DMS153 (cell line): ENCODE data around the gene CA4.

Experiments
- DNase-seq: peaks from one replicate; lab custom pipeline; 2025; lab: John Stamatoyannopoulos, UW

CA4 gene

DNA sequence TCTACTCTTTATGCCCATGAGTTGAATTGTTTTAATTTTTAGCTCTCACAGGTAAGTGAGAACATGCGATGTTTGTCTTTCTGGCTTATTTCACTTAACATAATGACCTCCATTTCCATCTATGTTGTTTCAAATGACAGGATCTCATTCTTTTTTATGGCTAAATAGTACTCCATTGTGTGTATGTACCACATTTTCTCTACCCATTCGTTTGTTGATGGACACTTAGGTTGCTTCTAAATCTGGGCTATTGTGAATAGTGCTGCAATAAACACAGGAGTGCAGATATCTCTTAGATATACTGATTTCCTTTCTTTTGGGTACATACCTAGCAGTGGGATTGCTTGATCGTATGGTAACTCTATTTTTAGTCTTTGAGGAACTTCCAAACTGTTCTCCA is 19.3 kb upstream of the CA4 start:
- DNase-seq = no peak

DNA sequence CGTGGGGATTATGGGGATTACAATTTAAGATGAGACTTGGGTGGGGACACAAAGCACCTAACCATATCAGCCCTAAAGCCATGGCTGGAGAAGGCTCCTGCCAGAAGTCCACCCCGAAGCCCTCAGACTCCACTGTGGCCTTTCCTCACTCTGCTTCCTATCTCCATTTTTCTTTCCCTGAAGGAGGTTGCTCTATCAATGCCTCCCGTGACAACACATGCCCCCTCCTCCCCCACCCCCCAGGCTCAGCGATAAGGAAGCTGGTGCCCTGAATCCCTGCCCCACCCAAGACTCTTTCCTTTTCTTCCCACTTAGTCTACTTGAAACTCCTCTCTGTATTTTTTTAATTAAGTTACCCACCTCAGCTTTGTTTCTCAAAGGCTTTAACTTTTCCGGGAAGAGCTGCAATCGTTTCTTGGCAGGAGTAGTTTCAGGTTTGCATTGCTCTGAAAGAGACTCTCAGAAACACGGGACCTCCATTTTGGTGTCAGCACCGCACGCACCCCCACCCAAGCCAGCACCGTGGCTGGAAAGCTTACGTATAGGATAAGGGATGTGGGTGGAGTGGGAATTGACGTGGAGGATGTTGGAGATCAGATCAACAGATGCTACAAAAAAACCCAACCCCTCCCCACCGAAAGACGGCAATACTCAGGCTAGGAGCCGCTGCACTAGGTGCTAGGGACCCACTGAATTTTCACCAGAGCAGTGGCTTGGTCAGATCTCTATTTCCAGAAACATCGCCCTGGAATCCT is 15.2 kb upstream of the CA4 start:
- no peak for DNase-seq

DNA sequence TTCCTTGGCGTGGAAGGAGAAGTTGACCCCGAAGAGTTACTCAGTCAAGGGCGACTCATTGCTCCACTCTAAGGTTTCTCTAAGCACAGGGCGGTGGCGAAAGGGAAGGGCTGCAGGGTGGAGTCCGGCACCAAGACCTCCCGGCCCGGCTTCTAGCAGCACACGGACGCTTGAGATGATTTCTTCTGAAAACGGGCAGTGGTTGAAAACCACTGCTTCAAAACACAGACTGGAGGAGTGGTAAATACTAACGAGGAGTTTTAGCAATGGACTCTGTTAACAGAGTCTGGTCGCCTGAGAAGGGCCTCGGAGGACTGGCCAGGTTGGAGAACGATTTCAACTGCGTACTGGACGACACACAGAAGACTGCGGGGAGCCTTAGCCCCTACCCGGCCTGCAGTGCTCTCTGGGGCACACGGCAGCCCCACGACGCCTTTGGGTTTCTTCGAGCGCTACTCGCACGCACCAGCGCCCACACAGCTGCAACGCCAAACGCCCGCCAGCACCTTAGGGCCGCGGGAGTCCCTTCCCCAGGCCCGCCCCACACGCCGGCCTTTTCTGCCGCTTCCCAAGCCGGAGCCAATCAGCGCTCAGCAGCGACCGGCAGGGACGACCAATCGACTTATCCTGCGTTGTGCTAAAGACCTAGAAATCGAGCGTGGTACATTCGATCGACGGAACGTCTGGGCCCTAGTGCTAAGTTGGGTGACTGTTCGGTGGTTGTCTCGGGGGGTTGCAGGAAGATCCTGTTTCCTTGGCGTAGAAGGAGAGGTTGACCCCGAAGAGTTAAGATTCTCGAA is 14.4 kb upstream of the CA4 start:
- peak; percentile 82 for DNase-seq

DNA sequence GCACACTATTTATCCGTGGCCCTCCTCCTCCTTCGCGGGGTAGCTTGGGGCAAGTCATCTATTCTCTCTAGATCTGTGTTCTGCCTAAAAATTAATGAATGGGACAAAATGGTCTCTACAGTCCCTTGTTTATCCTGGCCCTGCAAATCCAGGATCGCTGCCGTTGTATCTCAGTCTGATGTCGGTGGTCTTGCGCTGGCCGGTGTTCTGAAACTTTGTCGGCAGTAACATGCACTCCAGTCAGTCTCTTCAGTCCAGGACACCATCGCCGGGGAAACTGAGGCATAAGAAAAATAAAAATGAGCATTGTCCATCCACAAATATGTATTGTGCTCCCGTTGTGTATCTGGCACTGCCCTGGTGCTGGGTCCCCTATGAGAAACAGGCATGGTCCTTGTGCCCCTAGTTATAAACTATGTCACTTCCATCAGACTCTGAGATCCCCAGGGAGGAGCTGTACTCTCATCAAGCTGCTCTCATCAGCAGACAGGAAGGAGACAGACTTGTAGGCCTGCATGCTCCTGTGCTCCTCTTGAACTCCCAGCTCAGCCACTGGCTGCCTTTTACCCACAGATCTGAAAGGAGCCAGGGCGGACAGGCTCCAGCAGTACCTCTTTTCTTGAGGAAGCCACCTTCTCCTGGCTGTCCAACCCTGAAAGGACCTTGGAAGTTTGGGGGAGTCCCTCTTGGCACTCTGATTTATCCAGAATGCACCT is 13.7 kb upstream of the CA4 start:
- no peak for DNase-seq

DNA sequence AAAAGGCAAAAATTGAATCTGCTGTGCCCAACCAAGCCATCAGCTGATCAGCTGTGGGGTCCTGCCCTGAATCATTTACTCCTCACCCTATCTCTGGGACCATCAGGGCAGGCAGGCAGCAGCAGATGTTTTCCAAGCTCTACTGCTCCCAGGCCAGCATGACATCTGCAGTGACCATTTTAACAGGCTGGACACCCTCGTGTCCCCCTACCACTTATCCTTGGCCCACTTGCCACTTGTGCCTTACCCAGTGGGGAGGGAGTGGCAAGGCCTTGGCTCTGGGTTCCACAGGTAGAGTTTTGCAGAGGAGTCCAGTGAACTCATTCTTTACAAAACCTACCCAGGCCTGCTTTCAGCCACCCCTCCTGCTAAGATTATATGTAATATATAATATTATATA is 12.0 kb upstream of the CA4 start:
- no peak for DNase-seq

DNA sequence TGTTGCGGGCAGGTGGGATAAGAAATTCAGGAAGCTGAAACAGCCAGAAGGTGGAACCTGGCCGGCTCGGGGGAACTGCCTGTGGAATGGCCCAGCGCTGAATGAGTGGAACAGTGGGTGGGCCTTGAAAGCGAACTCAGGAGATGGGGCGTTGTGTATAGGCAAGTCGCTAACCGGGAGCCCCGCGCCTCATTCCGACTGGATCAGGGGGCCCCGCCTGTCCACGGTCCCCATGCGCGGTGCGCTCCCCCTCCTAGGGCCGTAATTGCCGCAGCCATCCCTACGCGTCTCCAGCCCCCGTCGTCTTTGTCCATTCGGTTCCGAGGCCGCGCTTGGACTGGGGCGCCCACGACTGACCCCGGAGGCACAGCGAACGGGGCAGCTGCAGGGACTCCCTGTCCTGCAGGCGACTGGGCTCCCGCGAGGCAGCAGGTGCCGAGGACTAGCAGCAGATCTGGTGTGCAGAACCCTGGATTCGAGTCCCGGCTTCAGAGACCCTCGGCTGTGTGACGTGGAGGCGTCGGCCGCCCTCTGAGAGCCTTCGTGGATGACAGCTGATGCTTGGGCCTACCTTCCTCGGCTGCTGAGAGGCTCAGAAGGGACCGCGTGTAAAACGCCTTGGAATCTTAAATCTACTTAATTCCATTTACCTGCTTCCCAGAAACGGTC is 10.9 kb upstream of the CA4 start:
- DNase-seq = no peak

DNA sequence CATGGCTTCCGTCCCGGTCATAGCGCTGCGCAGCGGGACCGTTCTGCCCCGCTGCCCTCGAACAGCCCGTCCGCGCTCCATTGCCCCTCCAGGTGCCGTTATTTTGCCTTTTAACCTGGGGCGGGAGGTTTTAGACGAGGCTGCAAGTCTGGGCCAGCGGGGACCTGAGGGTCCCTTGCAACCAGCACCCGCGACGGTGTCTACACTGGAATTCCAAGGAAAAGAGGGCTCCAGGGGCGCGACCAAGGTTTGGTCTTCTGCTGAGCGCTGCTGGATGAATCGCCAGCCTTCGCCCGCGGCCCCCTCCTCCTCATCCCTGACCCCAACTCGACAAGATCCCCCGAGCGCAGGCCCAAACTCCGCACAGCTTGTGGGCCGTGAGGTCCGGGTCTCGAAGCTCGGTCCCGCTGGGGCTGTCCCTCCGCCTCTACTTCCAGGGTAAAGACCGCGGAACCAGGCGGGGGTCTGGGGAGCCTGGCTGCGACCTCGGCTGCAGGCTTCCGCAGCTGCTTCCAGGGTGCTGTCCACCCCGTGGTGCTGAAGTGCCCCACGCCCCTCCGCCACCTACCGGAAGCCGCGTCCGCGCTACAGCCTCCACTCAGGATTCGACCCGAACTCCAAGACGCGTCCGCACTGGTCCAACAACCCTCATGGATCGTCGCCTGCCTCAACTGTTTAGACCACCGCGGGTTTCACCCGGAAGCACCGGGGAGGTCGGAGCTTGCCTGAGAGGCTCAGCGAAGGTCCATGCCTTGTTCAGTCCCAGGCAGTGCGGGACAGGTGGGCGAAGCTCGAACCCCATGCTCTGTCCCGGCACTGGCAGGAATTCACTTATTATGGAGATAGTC is 10.1 kb upstream of the CA4 start:
- no peak for DNase-seq

DNA sequence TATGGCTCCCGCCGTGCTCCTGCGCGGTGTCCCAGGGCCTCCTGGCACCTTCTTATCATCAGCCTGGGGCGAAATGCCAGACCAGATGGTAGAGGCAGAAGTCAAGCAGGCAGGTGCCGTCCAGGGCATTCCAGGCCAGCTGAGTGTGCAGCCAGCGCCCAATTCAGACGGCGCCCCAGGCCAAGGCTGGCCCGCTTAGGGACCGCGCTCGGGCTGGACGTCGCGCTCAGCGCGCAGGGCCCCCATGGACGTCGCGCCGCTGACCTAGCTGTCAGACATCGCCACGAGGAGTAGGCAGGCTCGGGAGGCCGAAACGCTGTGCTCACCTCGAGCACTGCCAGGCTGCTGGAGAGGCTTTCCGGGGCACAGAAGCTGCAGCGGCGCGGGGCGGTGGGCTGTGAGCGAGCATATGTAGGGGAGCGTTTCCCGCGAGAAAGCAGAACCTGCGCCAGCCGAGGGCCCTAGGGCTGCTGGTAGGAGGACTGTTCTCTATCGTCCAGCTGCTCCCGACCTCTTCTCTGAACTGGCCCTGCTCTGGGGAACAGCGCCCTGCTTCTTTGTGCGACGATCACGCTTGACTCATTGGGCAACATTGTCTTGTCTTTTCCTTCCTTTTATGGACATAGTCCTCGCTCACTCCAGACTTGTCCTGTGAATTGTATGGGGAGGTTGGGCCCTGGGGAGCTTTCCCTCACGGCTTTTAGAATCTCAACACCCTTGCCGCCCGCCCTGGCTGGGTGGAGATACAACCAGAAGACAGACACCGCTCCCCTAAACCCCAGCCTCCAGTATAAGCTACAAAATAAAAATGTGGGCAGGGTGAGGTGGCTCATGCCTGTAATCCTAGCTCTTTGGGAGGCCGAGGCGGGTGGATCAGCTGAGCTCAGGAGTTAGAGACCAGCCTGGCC is 8.4 kb upstream of the CA4 start:
- DNase-seq = no peak

DNA sequence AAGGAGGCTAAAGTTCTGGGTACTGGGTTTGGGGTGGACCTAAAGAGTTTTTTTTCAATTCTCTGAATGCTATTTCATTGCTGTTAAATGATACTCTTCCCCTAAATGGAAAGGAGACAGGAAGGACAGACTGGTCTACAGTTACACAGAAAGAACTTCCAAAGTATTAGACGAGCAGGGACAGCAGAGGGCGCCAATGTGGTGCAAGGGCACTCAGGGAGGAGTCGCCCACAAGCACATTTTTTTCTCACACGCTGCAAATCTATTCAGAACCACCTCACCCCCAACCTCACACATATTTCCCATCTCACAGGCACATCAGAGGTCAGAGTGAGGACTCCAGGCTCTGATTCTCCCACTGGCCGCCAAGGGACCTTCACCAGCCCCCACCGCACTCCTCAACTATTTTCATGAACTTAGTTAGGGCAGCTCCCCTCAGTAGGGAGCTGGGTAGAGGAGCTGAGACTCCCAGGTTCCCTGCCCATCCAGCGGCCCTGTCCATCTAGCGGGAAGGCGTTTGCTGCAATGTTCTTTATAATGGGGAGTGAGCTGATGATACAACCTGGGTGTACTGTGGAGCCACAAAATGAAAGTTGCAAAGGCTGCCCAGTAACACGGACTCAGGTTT is 6.8 kb upstream of the CA4 start:
- peak; percentile 69 for DNase-seq

DNA sequence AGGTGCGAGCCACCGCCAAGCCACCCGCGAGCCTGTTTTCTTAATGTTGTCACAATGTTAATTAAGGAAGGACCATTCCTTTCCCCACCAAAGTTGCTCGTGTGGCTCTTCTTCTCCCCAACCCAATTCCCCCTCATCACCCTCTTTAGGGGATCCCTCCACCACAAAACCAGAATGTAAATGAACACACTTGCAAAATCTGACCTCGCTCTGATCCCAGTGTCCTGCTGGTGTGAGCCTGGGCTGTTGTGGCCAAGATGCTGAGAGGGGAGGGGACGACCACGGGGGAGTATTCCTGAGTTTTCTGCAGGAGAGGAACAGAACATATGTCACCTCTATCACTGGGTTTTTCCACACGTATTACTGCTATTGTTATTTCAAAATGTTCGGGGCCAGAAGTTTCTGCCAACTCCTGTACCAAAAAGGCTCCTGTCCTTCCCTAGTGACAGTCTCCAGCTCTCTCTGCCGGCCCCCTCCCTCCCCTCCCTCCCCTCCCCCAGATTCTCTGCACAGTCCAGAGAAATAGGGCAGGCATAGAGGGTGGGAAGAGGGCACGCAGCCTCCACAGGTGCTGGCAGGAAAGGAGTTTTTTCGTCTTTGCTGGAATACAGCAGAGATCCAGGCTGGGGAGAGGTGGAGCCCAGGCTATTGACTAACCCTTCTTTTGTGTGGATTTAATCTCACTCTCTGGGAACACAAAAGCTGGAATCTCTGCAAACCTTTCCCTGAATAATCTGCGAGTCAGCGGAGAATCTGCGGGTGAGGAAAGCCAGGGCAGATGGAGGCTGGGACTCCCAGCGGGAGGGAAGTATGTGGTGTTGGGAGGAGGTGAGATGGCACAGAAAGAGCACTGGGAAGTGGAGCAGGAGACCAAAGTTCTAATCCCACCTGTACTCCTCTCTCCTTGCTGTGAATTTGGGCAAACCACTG is 4.5 kb upstream of the CA4 start:
- no peak for DNase-seq

DNA sequence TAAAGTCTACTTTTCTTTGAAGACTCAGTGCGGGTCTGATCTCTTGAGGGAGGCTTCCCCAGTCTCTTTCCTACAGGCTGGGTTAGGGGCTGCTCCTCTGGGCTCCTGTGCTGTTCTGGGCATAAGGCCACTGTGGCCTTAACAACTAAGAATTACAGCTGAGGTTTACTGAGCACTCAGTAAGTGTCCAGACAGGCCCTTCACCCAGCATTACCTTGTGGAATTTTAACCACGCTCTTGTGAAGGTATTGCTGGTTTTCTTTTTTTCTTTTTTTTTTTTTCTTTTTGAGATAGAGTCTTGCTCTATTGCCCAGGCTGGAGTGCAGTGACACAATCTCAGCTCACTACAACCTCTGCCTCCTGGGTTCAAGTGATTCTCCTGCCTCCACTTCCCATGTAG is 3.6 kb upstream of the CA4 start:
- no peak for DNase-seq

DNA sequence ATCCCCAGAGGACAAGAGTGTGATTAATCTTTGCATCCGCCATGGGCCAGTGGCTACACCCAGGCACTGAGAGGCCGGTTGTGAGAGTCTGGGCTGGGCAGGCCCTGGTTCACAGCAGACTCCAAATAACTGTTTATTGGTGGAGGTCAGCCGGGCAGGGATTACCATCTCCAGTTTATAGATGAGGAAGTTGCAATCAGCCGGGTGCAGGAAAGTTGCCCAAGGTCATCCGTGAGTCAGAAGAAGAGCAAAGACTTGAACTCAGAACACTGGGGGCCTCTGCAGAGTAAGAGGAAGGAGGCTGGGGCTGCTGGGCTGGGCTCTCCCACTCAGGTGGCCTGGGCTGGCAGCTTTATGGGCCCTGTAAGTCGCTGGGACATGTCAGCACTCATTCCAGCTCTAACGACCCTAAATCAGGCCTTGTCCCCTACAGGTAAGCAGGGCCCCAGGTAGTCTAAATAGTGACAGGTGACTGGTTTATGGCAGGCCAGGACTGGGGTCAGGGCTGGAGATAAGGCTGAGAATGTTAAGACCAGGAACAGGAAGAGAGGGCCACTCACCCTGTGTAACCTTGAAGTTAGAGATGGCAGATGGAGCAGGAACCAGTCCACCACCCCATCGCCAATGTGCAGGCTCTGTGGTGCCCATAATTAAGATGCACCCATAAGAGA is 2.1 kb upstream of the CA4 start:
- DNase-seq = no peak

DNA sequence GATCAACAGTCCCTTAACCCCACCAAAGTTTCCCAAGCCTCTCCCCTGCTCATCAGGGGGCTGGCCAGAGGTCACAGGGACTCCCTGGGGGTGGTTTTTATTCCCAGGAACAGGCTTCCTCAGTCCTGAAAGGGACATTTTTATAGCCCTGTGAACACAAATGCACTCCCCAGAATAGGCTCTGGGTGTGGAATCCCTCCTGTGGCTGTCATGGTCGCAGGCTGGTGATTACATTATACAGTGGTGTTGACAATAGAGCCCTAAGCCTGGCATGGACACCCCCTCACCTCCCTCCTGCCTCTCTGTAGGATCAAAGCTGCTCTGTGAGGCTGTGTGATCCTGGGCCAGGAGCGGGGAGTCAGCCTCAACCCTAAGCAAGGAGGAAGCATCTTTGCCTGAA is 1.4 kb upstream of the CA4 start:
- no peak for DNase-seq

DNA sequence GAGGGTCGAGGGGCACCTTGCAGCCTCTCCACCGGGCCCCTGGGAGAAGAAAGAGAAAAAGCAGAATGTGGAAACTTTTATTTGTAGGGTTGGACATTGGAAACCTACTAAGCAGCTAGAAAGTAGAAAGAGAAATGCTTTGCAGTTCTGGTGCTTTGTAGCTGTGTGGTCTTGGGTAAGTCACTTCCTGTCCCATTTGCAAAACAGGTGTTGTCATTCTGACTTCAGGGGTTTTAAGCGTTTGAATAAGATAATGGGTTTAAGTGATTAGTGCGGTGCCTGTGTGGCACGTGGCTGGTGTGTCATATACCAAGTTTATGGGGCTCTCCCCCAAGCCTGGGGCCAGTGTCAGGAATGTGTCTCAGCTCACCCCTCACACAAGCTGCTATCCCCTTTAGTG is 1.6 kb downstream of the CA4 start:
- no peak for DNase-seq

DNA sequence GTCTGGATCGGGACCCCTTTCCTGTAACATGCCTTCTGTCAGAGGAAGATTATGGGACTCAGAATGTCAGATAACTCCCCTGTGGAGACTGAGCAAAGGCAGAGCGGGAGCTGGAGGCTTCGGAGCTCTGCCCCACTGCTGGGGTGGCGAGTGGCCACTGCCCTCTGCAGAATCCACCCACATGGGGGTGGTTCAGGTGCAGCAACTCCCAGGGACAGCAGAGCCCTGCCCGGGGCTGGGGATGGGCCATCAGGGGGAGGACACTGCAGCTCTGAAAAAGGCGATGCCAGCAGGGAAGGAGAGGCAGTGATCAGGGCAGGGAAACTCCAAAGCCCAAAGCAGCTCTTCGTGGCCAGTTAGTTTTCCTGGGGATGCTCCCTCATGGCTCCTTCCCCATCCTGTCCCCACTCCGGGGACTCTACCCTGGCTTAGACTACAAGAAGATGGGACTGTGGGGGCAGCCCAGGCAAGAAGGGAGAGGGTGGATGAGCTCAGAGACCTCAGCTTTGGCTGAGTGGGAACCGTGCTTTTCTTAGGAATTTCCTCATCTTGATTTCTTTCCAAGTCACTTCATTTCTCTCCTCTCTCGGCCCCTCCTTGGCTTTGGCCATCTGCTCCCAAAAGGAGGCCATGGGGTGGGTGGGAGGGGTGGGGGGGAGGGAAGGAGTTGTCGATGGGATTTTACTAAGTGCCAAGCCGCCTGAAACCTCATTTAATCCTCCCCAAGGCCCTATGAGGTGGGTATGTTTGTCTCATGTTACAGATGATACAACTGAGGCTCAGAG is 4.0 kb downstream of the CA4 start:
- DNase-seq = no peak

DNA sequence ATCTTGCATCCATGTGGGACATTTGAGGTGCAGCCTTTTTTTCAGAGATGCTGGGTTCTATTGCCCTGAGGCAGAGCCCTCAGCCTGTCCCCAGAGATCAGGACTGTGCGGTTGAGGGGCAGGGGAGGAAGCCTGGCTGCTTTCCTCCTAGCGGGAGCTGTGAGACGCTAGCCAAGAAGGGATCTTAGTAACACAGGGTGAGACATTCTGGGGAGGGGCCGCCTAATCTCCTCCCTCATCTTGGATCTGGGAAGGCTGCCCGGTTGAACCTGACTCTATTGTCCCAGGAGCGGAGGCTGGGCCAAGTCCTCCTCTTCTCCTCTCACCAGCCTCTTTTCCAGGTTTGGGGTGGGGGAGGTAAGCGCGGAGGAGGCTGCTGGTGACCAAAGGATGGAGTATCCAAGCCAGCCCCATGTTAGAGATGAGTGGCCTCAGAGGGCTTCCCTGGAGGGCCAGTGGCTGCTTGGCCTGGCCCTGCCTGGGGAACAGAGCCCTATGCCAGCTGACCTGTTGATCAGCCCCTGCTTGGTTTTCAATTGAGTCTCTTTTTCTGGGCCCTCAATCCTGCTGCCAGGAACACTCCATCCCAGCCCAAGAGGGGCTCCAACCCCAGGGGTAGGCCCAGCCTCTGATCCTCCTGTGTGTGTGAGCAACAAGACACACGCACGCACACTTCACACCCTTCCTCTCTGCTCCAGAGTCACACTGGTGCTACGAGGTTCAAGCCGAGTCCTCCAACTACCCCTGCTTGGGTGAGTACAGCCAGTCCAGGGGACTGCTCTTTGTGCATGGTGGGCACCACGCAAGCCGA is 5.0 kb downstream of the CA4 start:
- no peak for DNase-seq

DNA sequence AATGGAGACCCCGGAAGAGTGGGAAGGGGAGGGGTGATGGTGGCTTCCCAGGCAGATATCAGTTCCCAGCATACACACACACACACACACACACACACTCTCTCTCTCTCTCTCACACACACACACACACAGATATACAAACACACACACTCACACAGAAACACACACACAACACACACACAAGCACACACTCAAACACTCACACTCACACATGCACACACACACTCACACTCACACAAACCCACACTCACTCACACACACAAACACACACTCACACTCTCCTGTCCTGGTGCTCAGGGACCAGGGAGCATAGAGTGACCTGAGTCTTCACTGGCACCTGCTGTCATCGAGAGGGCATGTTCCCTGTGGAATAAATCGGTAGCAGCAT is 5.6 kb downstream of the CA4 start:
- no peak for DNase-seq
